Panc1 (cell line): ENCODE data around the gene KBTBD12. TPM values are rescaled to one million over a fixed set of nuclear protein-coding genes. Genes with fewer than 3 reads are reported as not detected.

ENCODE experiments used
- ATAC-seq: fragments of 200-7000 bp; cut with Tn5 transposase; 2 replicates; pipeline ENCODE4 v1.9.1; 2020; ENCODE audit warnings: mild to moderate bottlenecking, moderate library complexity
- BruUV-seq: library from RNA; stranded (reverse); fragments of 400-500 nt; replicated peaks from 2 replicates; lab custom pipeline; 2021; lab: Mats Ljungman, UMichigan
- CTCF ChIA-PET: fragments of 300-600 bp; sonication (Branson Sonifier 250); formaldehyde crosslinking; loops from one replicate; lab custom pipeline; 2022; ENCODE audit warnings: antibody characterized with exemption; lab: Charles Lee
- POLR2A ChIA-PET: fragments of 300-600 bp; sonication (Branson Sonifier 250); formaldehyde crosslinking; loops from one replicate; lab custom pipeline; 2022; ENCODE audit warnings: antibody characterized with exemption; lab: Charles Lee
- DNase-seq: peaks from one replicate; pipeline ENCODE4 v3.0.0-alpha.2; 2010; ENCODE audit warnings: low read depth, low spot score
- H3K27ac ChIP-seq: 2 replicates; pipeline ENCODE4 v1.5.1; 2011; ENCODE audit warnings: mild to moderate bottlenecking, low read length, inconsistent platforms
- H3K27me3 ChIP-seq: fragments of 200-500 bp; sonication (Bioruptor generic); 2 replicates; pipeline ENCODE4 v1.6.0; 2014; ENCODE audit warnings: low read length, inconsistent platforms; ENCODE audit not compliant: control insufficient read depth, insufficient read depth
- H3K36me3 ChIP-seq: fragments of 200-500 bp; sonication (Bioruptor generic); 2 replicates; pipeline ENCODE4 v1.5.1; 2014; ENCODE audit warnings: inconsistent platforms, mild to moderate bottlenecking, low read length, moderate library complexity; ENCODE audit not compliant: control insufficient read depth, insufficient read depth
- H3K4me1 ChIP-seq: 2 replicates; pipeline ENCODE4 v1.5.1; 2011; ENCODE audit warnings: inconsistent platforms, mild to moderate bottlenecking, low read length, moderate library complexity; ENCODE audit not compliant: control insufficient read depth, insufficient read depth
- H3K4me3 ChIP-seq, 2 experiments: 2 replicates each; pipeline ENCODE4 v1.5.1; 2011 to 2012; ENCODE audit warnings: low read depth in 2 of 2, low read length in 2 of 2, mild to moderate bottlenecking in 2 of 2, inconsistent platforms in 1 of 2, moderate library complexity in 1 of 2
- H3K9me3 ChIP-seq: fragments of 200-500 bp; sonication (Bioruptor generic); 2 replicates; pipeline ENCODE4 v1.5.1; 2014; ENCODE audit warnings: low read depth, mild to moderate bottlenecking, inconsistent platforms, low read length, moderate library complexity; ENCODE audit not compliant: control insufficient read depth, insufficient read depth
- CTCF ChIP-seq: fragments of 450-650 bp; IDR thresholded peaks from 2 replicates; pipeline ENCODE4 v1.5.1; 2017; ENCODE audit warnings: mild to moderate bottlenecking
- POLR2AphosphoS5 ChIP-seq: IDR thresholded peaks from 2 replicates; pipeline ENCODE4 v1.6.1; 2012; ENCODE audit warnings: mild to moderate bottlenecking, low read depth, low read length, moderate library complexity
- REST ChIP-seq, 2 experiments: IDR thresholded peaks; 2 replicates each; pipeline ENCODE4 v1.6.1; 2011 to 2012; ENCODE audit warnings: low read depth in 2 of 2, control low read depth in 1 of 2, low read length in 1 of 2, mild to moderate bottlenecking in 1 of 2, moderate library complexity in 1 of 2; ENCODE audit not compliant: insufficient read depth in 1 of 2
- SIN3A ChIP-seq: IDR thresholded peaks from 2 replicates; pipeline ENCODE4 v1.6.1; 2012; ENCODE audit warnings: low read depth, mild to moderate bottlenecking, low read length, moderate library complexity, borderline replicate concordance; ENCODE audit not compliant: insufficient read depth
- TCF7L2 ChIP-seq: IDR thresholded peaks from 2 replicates; pipeline ENCODE4 v1.6.1; 2011; ENCODE audit warnings: mild to moderate bottlenecking, low read depth, low read length, inconsistent platforms
- in situ Hi-C: cut with HindIII; loops from 2 replicates; pipeline ENCODE4 v1.10.0; 2016; ENCODE audit warnings: low sequenced_read_pairs, low pct_unique_long_range_greater_than_20kb
- intact Hi-C: fragments of 100-400 bp; cut with micrococcal nuclease; formaldehyde crosslinking; loops from one replicate; pipeline ENCODE4 v1.10.0; 2022; ENCODE audit not compliant: unreplicated experiment
- total RNA-seq: library from RNA; stranded (reverse); gene quantifications from one replicate; pipeline ENCODE4 v1.2.1, GENCODE V29; 2021; ENCODE audit not compliant: unreplicated experiment

The KBTBD12 gene
- total RNA-seq, 1 experiment from 2014 or later: 0.28 TPM

DNA sequence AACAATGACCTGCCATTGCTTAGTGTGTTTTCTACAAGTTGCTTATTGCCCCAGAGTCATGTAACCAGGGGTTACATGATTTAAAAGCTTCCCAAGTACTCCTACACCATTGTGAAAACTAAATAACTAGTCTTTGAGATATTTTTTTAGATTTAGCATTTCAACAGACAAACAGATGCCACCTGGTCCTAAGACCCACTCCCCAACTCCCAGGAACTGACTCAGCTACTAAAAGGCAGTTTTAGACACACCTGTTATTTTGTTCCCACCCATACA, 28.1 kb upstream of the KBTBD12 start:
- intact Hi-C loops (no loop called here), in situ Hi-C loops (no loop called here)
- BruUV-seq: no TSS peak
- Histone ChIP-seq H3K4me3 (no peak overlapping the region), H3K4me1 (no peaks in the 10 kb centered on the region), H3K27me3 (0 out of 2 replicates have a peak, but pooled peaks cover 7% of the 10 kb centered on the region), H3K27ac (no peak overlapping the region), H3K9me3 (peaks cover 5% of the 10 kb centered on the region; the same call in 1 of the 2 replicates), H3K36me3 (no peaks in the 10 kb centered on the region)
- TF ChIP-seq CTCF (no peak), SIN3A (no peak), TCF7L2 (no peak), REST (IDR thresholded peaks at IDR 0.05; ENCODE audit: insufficient read depth in 1 of 2, low read depth in 2 of 2, low read length in 1 of 2) (no peak), POLR2AphosphoS5 (no peak)
- DNase-seq (no peak), ATAC-seq (no peak)
- CTCF ChIA-PET: interaction anchor here (0.6 kb wide), 1 partner anchor 171 kb away, joined by 7 read pairs; no protein-coding TSS in a partner anchor
- POLR2A ChIA-PET: no interaction called here

DNA sequence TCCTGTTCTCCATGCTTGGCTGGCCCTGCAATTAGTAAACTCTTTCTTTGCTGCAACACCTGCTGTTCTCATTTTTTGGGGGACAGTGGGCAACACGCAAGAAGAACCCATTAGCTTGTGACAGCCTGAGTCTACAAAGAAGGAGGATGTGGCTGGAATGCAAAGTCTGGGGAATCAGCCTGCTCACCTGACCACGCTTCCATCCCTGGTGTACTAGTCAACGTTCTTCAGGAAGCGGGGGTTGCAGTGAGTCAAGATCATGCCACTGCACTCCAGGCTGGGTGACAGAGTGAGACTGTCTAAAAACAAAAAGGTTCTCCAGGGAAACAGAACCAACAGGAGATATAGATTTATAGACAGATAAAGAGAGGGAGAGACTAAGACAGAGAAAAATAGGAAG, 27.7 kb upstream of the KBTBD12 start:
- H3K4me3 ChIP-seq: no peak overlapping the region
- DNase-seq (no peak), ATAC-seq (no peak)
- BruUV-seq: no TSS peak
- H3K27ac ChIP-seq: no peak overlapping the region
- no peaks in the 10 kb centered on the region for H3K4me1 ChIP-seq
- 0 out of 2 replicates have a peak, but pooled peaks cover 7% of the 10 kb centered on the region for H3K27me3 ChIP-seq
- TF ChIP-seq CTCF (no peak), TCF7L2 (no peak), SIN3A (no peak), REST (IDR thresholded peaks at IDR 0.05; ENCODE audit: insufficient read depth in 1 of 2, low read depth in 2 of 2, low read length in 1 of 2) (no peak), POLR2AphosphoS5 (no peak)
- in situ Hi-C loops (no loop called here), intact Hi-C loops (no loop called here)
- CTCF ChIA-PET: interaction anchor here (0.6 kb wide), 1 partner anchor 170 kb away, joined by 7 read pairs; no protein-coding TSS in a partner anchor
- POLR2A ChIA-PET: no interaction called here
- no peaks in the 10 kb centered on the region for H3K36me3 ChIP-seq
- H3K9me3 ChIP-seq: peaks cover 5% of the 10 kb centered on the region; the same call in 1 of the 2 replicates
